ENCODE measurements around the gene MAST3. TPM values are rescaled to one million over a fixed set of nuclear protein-coding genes. Genes with fewer than 3 reads are reported as not detected.

MAST3 gene
- total RNA-seq, 1 experiment from 2014 or later, result 10.4 TPM

DNA sequence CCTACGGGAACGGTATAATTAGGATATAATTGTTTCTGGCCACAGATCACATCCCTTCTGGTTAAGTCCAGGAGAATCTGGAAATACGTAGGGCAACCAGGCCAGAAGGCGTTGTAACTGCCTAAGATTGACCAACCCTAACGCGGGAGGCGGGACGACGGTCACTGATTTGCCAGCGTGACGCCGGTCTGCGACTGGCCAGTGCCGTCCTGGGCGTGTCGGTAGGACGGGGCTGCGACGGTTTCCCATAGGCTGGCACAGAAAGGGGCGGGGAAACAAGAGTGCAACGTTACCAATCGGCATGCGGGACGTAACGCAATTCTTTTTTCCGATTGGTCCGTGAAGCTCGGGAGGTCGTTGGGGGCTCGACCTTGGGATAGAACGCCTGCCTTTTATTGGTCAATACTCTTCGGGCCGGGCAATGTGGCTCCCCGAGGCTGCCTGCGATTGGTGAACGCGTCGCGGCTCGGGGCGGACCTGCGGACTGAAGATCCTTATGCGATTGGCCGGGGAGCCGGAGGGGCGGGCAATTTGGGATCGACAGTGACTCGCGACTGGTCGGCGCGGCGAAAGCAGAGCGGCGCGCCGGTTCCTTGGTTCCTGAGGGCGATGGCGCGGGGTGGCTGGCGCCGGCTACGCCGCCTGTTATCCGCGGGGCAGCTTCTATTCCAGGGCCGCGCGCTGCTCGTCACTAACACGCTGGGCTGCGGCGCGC is 95.3 kb downstream of the MAST3 start, which contains the start of gene MPV17L2:
Gene MPV17L2, plus strand, starts transcription at position 546 of the 715 bp plus-strand sequence. Its CDS starts 64 bp downstream, at position 610.
- Histone ChIP-seq H3T11ph (ENCODE audit: low read length) (no peak within 1 kb of the TSS), H2BK5ac (ENCODE audit: insufficient read length, low read length) (no peak within 1 kb of the TSS), H2BK12ac (ENCODE audit: insufficient read length, low read depth, low read length) (no peak within 1 kb of the TSS), H2BK20ac (ENCODE audit: low read depth, low read length, poor library complexity, severe bottlenecking) (no peak within 1 kb of the TSS), H3K23ac (ENCODE audit: insufficient read length, low read depth, low read length) (no peak within 1 kb of the TSS), H2BK120ac (ENCODE audit: low read depth, low read length, poor library complexity, severe bottlenecking) (no peak within 1 kb of the TSS), H3K79me1 (ENCODE audit: insufficient read depth, low read depth, low read length, poor library complexity, severe bottlenecking) (peaks cover 6% of the 10 kb centered on the region), H3K4ac (ENCODE audit: low read depth, low read length) (no peak within 1 kb of the TSS), H4K8ac (replicated peaks; ENCODE audit: insufficient read length, low read depth, low read length) (no peak within 1 kb of the TSS), H3K79me2 (ENCODE audit: insufficient read depth, low read length) (peaks cover 2% of the 10 kb centered on the region; the same call in 1 of the 2 replicates), H2AK5ac (ENCODE audit: insufficient read length, low read length) (no peak within 1 kb of the TSS), H3K4me1 (ENCODE audit: insufficient read depth, low read length) (no peaks in the 10 kb centered on the region; the same call in 1 of the 2 replicates), H3K4me2 (ENCODE audit: insufficient read depth, insufficient read length, low read length) (peak within 1 kb of the TSS; percentile 87), H3K9me3 (ENCODE audit: control insufficient read depth, low read depth, low read length) (no peaks in the 10 kb centered on the region), H4K20me1 (ENCODE audit: control insufficient read depth, insufficient read depth, insufficient read length) (no peaks in the 10 kb centered on the region), H2AFZ (ENCODE audit: low read length) (no peak within 1 kb of the TSS), H4K91ac (ENCODE audit: insufficient read length, low read depth, low read length) (no peak within 1 kb of the TSS), H4K5ac (ENCODE audit: insufficient read length, low read depth, low read length) (no peak within 1 kb of the TSS), H3K27ac (ENCODE audit: insufficient read length, low read depth, low read length) (no peak within 1 kb of the TSS), H2BK15ac (ENCODE audit: low read depth, low read length) (no peak within 1 kb of the TSS), H3K18ac (ENCODE audit: insufficient read length, low read depth, low read length) (peak within 1 kb of the TSS; percentile 39), H3K23me2 (ENCODE audit: insufficient read length, low read depth, low read length, poor library complexity, severe bottlenecking) (peaks cover 8% of the 10 kb centered on the region), H3K27me3 (ENCODE audit: insufficient read depth, low read length) (no peaks in the 10 kb centered on the region), H3K9ac (ENCODE audit: extremely low read depth, insufficient read length, low read length) (peak within 1 kb of the TSS; percentile 5), H3K14ac (ENCODE audit: insufficient read depth, low read length) (no peak within 1 kb of the TSS; the same call in 1 of the 2 replicates), H3K56ac (ENCODE audit: insufficient read length, low read depth, low read length) (no peak within 1 kb of the TSS)
- H3K4me1 Mint-ChIP-seq, result peaks cover 17 to 20% of the 10 kb centered on the region in 2 experiments
- H3K4me3 Mint-ChIP-seq, result peak within 1 kb of the TSS; percentile 84 to 90
- DNase-seq, result peak; percentile 100
- H3K27me3 Mint-ChIP-seq (ENCODE audit: low read depth), result no peaks in the 10 kb centered on the region; the same call in 1 of the 2 replicates
- H3K27ac Mint-ChIP-seq, result peak within 1 kb of the TSS; percentile 88 to 96 (median 95)
- H3K36me3 Mint-ChIP-seq (ENCODE audit: insufficient read depth in 1 of 3, low read depth in 3 of 3), result peaks cover 3 to 18% (median 18%) of the 10 kb centered on the region in 3 experiments
- no CpG with 5 or more reads among the region's 74 CpGs for WGBS (ENCODE audit: extremely low coverage, insufficient read length, low lambda C conversion rate)
- H3K9me3 Mint-ChIP-seq, result no peaks in the 10 kb centered on the region; a peak in 1 of 5 replicates
- TF ChIP-seq CTCF (conservative IDR thresholded peaks at IDR 0.05), result no peak

Data from H9 (cell line).